ENCODE measurements around the gene LAMA2.

The LAMA2 gene

GRCh38 chr6:128930321-128930720 lies 47.4 kb downstream of the LAMA2 start:
- no peak for TF ChIP-seq TAF1 (IDR thresholded peaks at IDR 0.05; ENCODE audit: borderline replicate concordance, insufficient read depth, low read length)
- TF ChIP-seq FOXP2 (optimal IDR thresholded peaks at IDR 0.05; ENCODE audit: borderline replicate concordance, extremely low read depth, extremely low read length, insufficient read depth): no peak
- TF ChIP-seq REST (IDR thresholded peaks at IDR 0.05; ENCODE audit: insufficient read depth in 1 of 2, low read depth in 2 of 2, low read length in 2 of 2): no peak
- TF ChIP-seq SIN3A (IDR thresholded peaks at IDR 0.05; ENCODE audit: borderline replicate concordance, insufficient read depth, low read length): no peak
- TF ChIP-seq POLR2AphosphoS5 (IDR thresholded peaks at IDR 0.05; ENCODE audit: low read depth, low read length): no peak

GRCh38 chr6:128932061-128932460 lies 49.1 kb downstream of the LAMA2 start:
- TF ChIP-seq FOXP2 (optimal IDR thresholded peaks at IDR 0.05; ENCODE audit: borderline replicate concordance, extremely low read depth, extremely low read length, insufficient read depth): no peak
- no peak for TF ChIP-seq POLR2AphosphoS5 (IDR thresholded peaks at IDR 0.05; ENCODE audit: low read depth, low read length)
- no peak for TF ChIP-seq REST (IDR thresholded peaks at IDR 0.05; ENCODE audit: insufficient read depth in 1 of 2, low read depth in 2 of 2, low read length in 2 of 2)
- TF ChIP-seq TAF1 (IDR thresholded peaks at IDR 0.05; ENCODE audit: borderline replicate concordance, insufficient read depth, low read length): no peak
- no peak for TF ChIP-seq SIN3A (IDR thresholded peaks at IDR 0.05; ENCODE audit: borderline replicate concordance, insufficient read depth, low read length)

GRCh38 chr6:128950864-128951263 lies 67.9 kb downstream of the LAMA2 start:
- TF ChIP-seq SIN3A (IDR thresholded peaks at IDR 0.05; ENCODE audit: borderline replicate concordance, insufficient read depth, low read length) (no peak), REST (IDR thresholded peaks at IDR 0.05; ENCODE audit: insufficient read depth in 1 of 2, low read depth in 2 of 2, low read length in 2 of 2) (no peak)

- TF ChIP-seq TAF1 (IDR thresholded peaks at IDR 0.05; ENCODE audit: borderline replicate concordance, insufficient read depth, low read length): no peak
- no peak for TF ChIP-seq SIN3A (IDR thresholded peaks at IDR 0.05; ENCODE audit: borderline replicate concordance, insufficient read depth, low read length)
- no peak for TF ChIP-seq FOXP2 (optimal IDR thresholded peaks at IDR 0.05; ENCODE audit: borderline replicate concordance, extremely low read depth, extremely low read length, insufficient read depth)
- TF ChIP-seq REST (IDR thresholded peaks at IDR 0.05; ENCODE audit: insufficient read depth in 1 of 2, low read depth in 2 of 2, low read length in 2 of 2): no peak
- TF ChIP-seq POLR2AphosphoS5 (IDR thresholded peaks at IDR 0.05; ENCODE audit: low read depth, low read length): no peak
These were observed 70.0 kb downstream of the LAMA2 start for GRCh38 chr6:128952902-128953301.

GRCh38 chr6:128954308-128955043 lies 71.5 kb downstream of the LAMA2 start:
- TF ChIP-seq SIN3A (IDR thresholded peaks at IDR 0.05; ENCODE audit: borderline replicate concordance, insufficient read depth, low read length) (no peak), FOXP2 (optimal IDR thresholded peaks at IDR 0.05; ENCODE audit: borderline replicate concordance, extremely low read depth, extremely low read length, insufficient read depth) (no peak), TAF1 (IDR thresholded peaks at IDR 0.05; ENCODE audit: borderline replicate concordance, insufficient read depth, low read length) (no peak), POLR2AphosphoS5 (IDR thresholded peaks at IDR 0.05; ENCODE audit: low read depth, low read length) (no peak), REST (IDR thresholded peaks at IDR 0.05; ENCODE audit: insufficient read depth in 1 of 2, low read depth in 2 of 2, low read length in 2 of 2) (no peak)

Measured in PFSK-1 (cell line).